Nephron (organoid): Measurements from ENCODE around the gene MED13L.

Experiments used
- H3K27ac Mint-ChIP-seq, 3 experiments: 2 replicates each; pipeline ENCODE4 v1.8.0; 2020; ENCODE audit warnings: mixed read lengths in 3 of 3, mild to moderate bottlenecking in 2 of 3, moderate library complexity in 1 of 3
- H3K27me3 Mint-ChIP-seq: 2 replicates; pipeline ENCODE4 v1.8.0; 2021; ENCODE audit warnings: low read depth, mild to moderate bottlenecking, moderate library complexity, mixed read lengths
- H3K36me3 Mint-ChIP-seq: 2 replicates; pipeline ENCODE4 v1.8.0; 2020; ENCODE audit warnings: low read depth, mixed read lengths
- H3K4me1 Mint-ChIP-seq: 2 replicates; pipeline ENCODE4 v1.8.0; 2020; ENCODE audit warnings: mixed read lengths
- H3K4me3 Mint-ChIP-seq, 3 experiments: 2 replicates each; pipeline ENCODE4 v1.8.0; 2020; ENCODE audit warnings: mild to moderate bottlenecking in 3 of 3, mixed read lengths in 3 of 3, moderate library complexity in 2 of 3
- H3K9me3 Mint-ChIP-seq: 2 replicates; pipeline ENCODE4 v1.8.0; 2020; ENCODE audit warnings: mixed read lengths
- CTCF ChIP-seq, 3 experiments: fragments of 200-600 bp; sonication (generic); IDR thresholded peaks; one replicate each; pipeline ENCODE4 v1.5.0; 2021; ENCODE audit warnings: antibody characterized with exemption in 3 of 3; ENCODE audit not compliant: unreplicated experiment in 3 of 3

MED13L gene

GRCh38 chr12:115946867-115947695 lies 330.4 kb downstream of the MED13L start:
- Mint-ChIP-seq H3K4me1 (no peaks in the 10 kb centered on the region), H3K9me3 (no peaks in the 10 kb centered on the region)

GRCh38 chr12:115946092-115946491 lies 331.4 kb downstream of the MED13L start:
- H3K27ac Mint-ChIP-seq: no peak overlapping the region
- H3K36me3 Mint-ChIP-seq: peaks cover 21% of the 10 kb centered on the region
- H3K9me3 Mint-ChIP-seq: peaks cover 2% of the 10 kb centered on the region
- peaks cover 4% of the 10 kb centered on the region for H3K27me3 Mint-ChIP-seq
- H3K4me3 Mint-ChIP-seq: no peak overlapping the region
- no peaks in the 10 kb centered on the region for H3K4me1 Mint-ChIP-seq
- no peak for TF ChIP-seq CTCF (IDR thresholded peaks at IDR 0.05; ENCODE audit: unreplicated experiment in 3 of 3)

More at GRCh38 chr12:115946867-115947695, 330.4 kb downstream of the MED13L start:
- H3K27me3 Mint-ChIP-seq: peaks cover 4% of the 10 kb centered on the region
- peak; percentile 14 to 36 (median 23) for TF ChIP-seq CTCF (IDR thresholded peaks at IDR 0.05; ENCODE audit: unreplicated experiment in 3 of 3)
- peaks cover 28% of the 10 kb centered on the region for H3K36me3 Mint-ChIP-seq
- no peak overlapping the region for H3K27ac Mint-ChIP-seq
- H3K4me3 Mint-ChIP-seq: no peak overlapping the region

GRCh38 chr12:115945491-115945885 lies 332.0 kb downstream of the MED13L start:
- Mint-ChIP-seq H3K27ac (no peak overlapping the region), H3K9me3 (peaks cover 6% of the 10 kb centered on the region), H3K4me1 (no peaks in the 10 kb centered on the region), H3K27me3 (peaks cover 4% of the 10 kb centered on the region), H3K36me3 (peaks cover 22% of the 10 kb centered on the region), H3K4me3 (no peak overlapping the region)
- no peak for TF ChIP-seq CTCF (IDR thresholded peaks at IDR 0.05; ENCODE audit: unreplicated experiment in 3 of 3)

GRCh38 chr12:115944837-115945490 lies 332.5 kb downstream of the MED13L start:
- Mint-ChIP-seq H3K4me1 (no peaks in the 10 kb centered on the region), H3K9me3 (peaks cover 6% of the 10 kb centered on the region), H3K27ac (no peak overlapping the region), H3K27me3 (peaks cover 2% of the 10 kb centered on the region), H3K36me3 (peaks cover 18% of the 10 kb centered on the region), H3K4me3 (no peak overlapping the region)
- no peak for TF ChIP-seq CTCF (IDR thresholded peaks at IDR 0.05; ENCODE audit: unreplicated experiment in 3 of 3)

- H3K4me1 Mint-ChIP-seq: no peaks in the 10 kb centered on the region
- TF ChIP-seq CTCF (IDR thresholded peaks at IDR 0.05; ENCODE audit: unreplicated experiment in 3 of 3): no peak
- peaks cover 14% of the 10 kb centered on the region for H3K36me3 Mint-ChIP-seq
- H3K9me3 Mint-ChIP-seq: peaks cover 6% of the 10 kb centered on the region
- H3K27me3 Mint-ChIP-seq: no peaks in the 10 kb centered on the region
- no peak overlapping the region for H3K4me3 Mint-ChIP-seq
- H3K27ac Mint-ChIP-seq: no peak overlapping the region
Observed at GRCh38 chr12:115944392-115944742, 333.1 kb downstream of the MED13L start.
